B cell (primary cell): ENCODE data around the gene ATN1. TPM values are rescaled to one million over a fixed set of nuclear protein-coding genes. Genes with fewer than 3 reads are reported as not detected.

Experiments
- ATAC-seq: fragments of 200-7000 bp; cut with Tn5 transposase; one replicate; pipeline ENCODE4 v1.10.0; 2021; ENCODE audit warnings: low read depth, mild to moderate bottlenecking, moderate number of reproducible peaks, moderate library complexity
- CTCF ChIA-PET: fragments of 350-600 bp; sonication (Branson Sonifier 250); formaldehyde crosslinking; loops from one replicate; lab custom pipeline; 2021; ENCODE audit warnings: antibody characterized with exemption, inconsistent platforms; lab: Charles Lee
- POLR2A ChIA-PET: fragments of 350-600 bp; sonication (Branson Sonifier 250); formaldehyde crosslinking; loops from one replicate; lab custom pipeline; 2021; ENCODE audit warnings: antibody characterized with exemption; lab: Charles Lee
- DNase-seq: peaks from one replicate; pipeline ENCODE4 v3.0.0; 2013
- H2AFZ ChIP-seq: 2 replicates; pipeline ENCODE4 v1.6.1; 2012; ENCODE audit warnings: mild to moderate bottlenecking, low read depth, low read length; ENCODE audit not compliant: insufficient read depth, poor library complexity, severe bottlenecking
- H3K27ac ChIP-seq, 2 donors: 1 replicate in 1 of 2; 2 replicates in 1 of 2; pipeline ENCODE4 v1.5.1; 2012 to 2013; ENCODE audit warnings: low read length in 2 of 2, mild to moderate bottlenecking in 2 of 2, moderate library complexity in 1 of 2
- H3K27me3 ChIP-seq, 4 experiments: fragments of 200-600 bp in 1 of 4; sonication (generic) in 1 of 4; replicated peaks in 1 of 4; 1 replicate in 2 of 4; 2 replicates in 2 of 4; pipeline versions ENCODE4 v1.6.1 to v1.7.0; 2013 to 2016; ENCODE audit warnings: low read length in 3 of 4, mild to moderate bottlenecking in 2 of 4, mixed read lengths in 1 of 4, moderate library complexity in 1 of 4; ENCODE audit not compliant: insufficient read depth in 4 of 4, control insufficient read depth in 3 of 4; ENCODE audit errors: control extremely low read depth in 1 of 4
- H3K36me3 ChIP-seq, 2 experiments: replicated peaks in 1 of 2; 1 replicate in 1 of 2; 2 replicates in 1 of 2; pipeline versions ENCODE4 v1.6.1 to v1.7.1; 2013; ENCODE audit warnings: low read length in 1 of 2; ENCODE audit not compliant: insufficient read depth in 2 of 2, control insufficient read depth in 1 of 2; ENCODE audit errors: control extremely low read depth in 1 of 2, extremely low read depth in 1 of 2
- H3K4me1 ChIP-seq, 2 donors: fragments of 200-600 bp in 1 of 2; sonication (generic) in 1 of 2; 1 replicate in 1 of 2; 2 replicates in 1 of 2; pipeline versions ENCODE4 v1.5.1 to v1.6.1; 2013 to 2017; ENCODE audit warnings: low read length in 2 of 2; ENCODE audit not compliant: control insufficient read depth in 2 of 2, insufficient read depth in 2 of 2
- H3K4me2 ChIP-seq: replicated peaks from 2 replicates; pipeline ENCODE3; 2012; ENCODE audit warnings: mild to moderate bottlenecking, low read depth, low read length; ENCODE audit not compliant: poor library complexity, severe bottlenecking
- H3K4me3 ChIP-seq, 5 experiments: fragments of 200-600 bp in 1 of 5; sonication (generic) in 1 of 5; 1 replicate in 3 of 5; 2 replicates in 2 of 5; pipeline versions ENCODE4 v1.5.1 to v1.7.0; 2011 to 2016; ENCODE audit warnings: low read length in 4 of 5, mild to moderate bottlenecking in 4 of 5, low read depth in 2 of 5, control low read depth in 1 of 5, moderate library complexity in 1 of 5; ENCODE audit not compliant: insufficient read depth in 1 of 5; ENCODE audit errors: control extremely low read depth in 1 of 5, extremely low read depth in 1 of 5
- H3K79me2 ChIP-seq: fragments of 200-600 bp; sonication (generic); one replicate; pipeline ENCODE4 v1.6.0; 2016; ENCODE audit warnings: low read length; ENCODE audit not compliant: control insufficient read depth, insufficient read depth
- H3K9ac ChIP-seq: fragments of 200-600 bp; sonication (generic); 2 replicates; pipeline ENCODE4 v1.6.1; 2017; ENCODE audit warnings: mild to moderate bottlenecking, low read length, moderate library complexity
- H3K9me3 ChIP-seq, 3 donors: one replicate each; pipeline versions ENCODE4 v1.6.1 to v1.7.1; 2013; ENCODE audit warnings: low read length in 2 of 3; ENCODE audit not compliant: control insufficient read depth in 2 of 3, insufficient read depth in 1 of 3; ENCODE audit errors: control extremely low read depth in 1 of 3
- H4K20me1 ChIP-seq: 2 replicates; pipeline ENCODE4 v1.6.0; 2012; ENCODE audit warnings: mild to moderate bottlenecking, low read length; ENCODE audit not compliant: insufficient read depth, control insufficient read depth, poor library complexity, severe bottlenecking
- H3K27ac Mint-ChIP-seq: one replicate; pipeline ENCODE4 v1.8.0; 2021; ENCODE audit warnings: mixed read lengths
- H3K27me3 Mint-ChIP-seq: one replicate; pipeline ENCODE4 v1.8.0; 2021; ENCODE audit warnings: mixed read lengths
- H3K4me1 Mint-ChIP-seq: one replicate; pipeline ENCODE4 v1.8.0; 2021; ENCODE audit warnings: mixed read lengths
- H3K4me3 Mint-ChIP-seq: one replicate; pipeline ENCODE4 v1.8.0; 2021; ENCODE audit warnings: mixed read lengths
- H3K9me3 Mint-ChIP-seq: one replicate; pipeline ENCODE4 v1.8.0; 2022; ENCODE audit warnings: mixed read lengths; ENCODE audit not compliant: insufficient read depth
- CTCF ChIP-seq: fragments of 200-600 bp; IDR thresholded peaks from one replicate; pipeline ENCODE4 v1.8.0; 2022; ENCODE audit warnings: antibody characterized with exemption, mild to moderate bottlenecking
- EZH2 ChIP-seq: IDR thresholded peaks from 2 replicates; pipeline ENCODE4 v1.6.1; 2012; ENCODE audit warnings: borderline replicate concordance, low read depth, mild to moderate bottlenecking, moderate library complexity, low read length; ENCODE audit not compliant: insufficient read depth, poor library complexity, severe bottlenecking
- WGBS: methylation state at CpG from one replicate; pipeline ENCODE4 v1.1.5; 2013; ENCODE audit warnings: missing lambda C conversion rate; ENCODE audit not compliant: insufficient coverage; 5-methylcytosine and 5-hydroxymethylcytosine counted together
- intact Hi-C: fragments of 100-400 bp; cut with micrococcal nuclease; formaldehyde crosslinking; loops from one replicate; pipeline ENCODE4 v1.10.0; 2022
- polyA plus RNA-seq: library from polyadenylated mRNA; depleted of rRNA; stranded (reverse); fragments of >200 nt; gene quantifications from 2 replicates; pipeline ENCODE4 v1.2.3, GENCODE V29; 2012
- total RNA-seq, 2 donors: library from RNA; stranded (reverse); fragments of 120-200 nt in 1 of 2; gene quantifications; 1 replicate in 1 of 2; 2 replicates in 1 of 2; pipeline versions ENCODE4 v1.2.3 to v1.2.4, GENCODE V29; 2013 to 2022

The ATN1 gene
- total and polyA plus RNA-seq, 2 donors (not counting 1 experiment from before 2014, with no cell fraction given) = 21.0 to 50.8 TPM

- intact Hi-C loops = no loop called here
- Histone ChIP-seq H3K4me3 (no peak overlapping the region), H3K36me3 (peaks cover 1 to 75% of the 10 kb centered on the region in 2 experiments), H3K27me3 (no peaks in the 10 kb centered on the region), H3K27ac (no peak overlapping the region), H3K9ac (no peak overlapping the region), H2AFZ (no peak overlapping the region), H3K9me3 (no peaks in the 10 kb centered on the region), H4K20me1 (peaks cover 17% of the 10 kb centered on the region), H3K79me2 (peaks cover 22% of the 10 kb centered on the region), H3K4me2 (no peak overlapping the region), H3K4me1 (no peaks in the 10 kb centered on the region)
- Mint-ChIP-seq H3K4me3 (no peak overlapping the region), H3K27me3 (no peaks in the 10 kb centered on the region), H3K4me1 (peaks cover under 1% of the 10 kb centered on the region), H3K27ac (no peak overlapping the region), H3K9me3 (no peaks in the 10 kb centered on the region)
- CTCF ChIA-PET = interaction anchor here (0.8 kb wide), 1 partner anchor 27 kb away, joined by 3 read pairs; no protein-coding TSS in a partner anchor
- no peak for DNase-seq
- POLR2A ChIA-PET = no interaction called here
- 90% methylated on average over 4 of the region's 10 CpGs for WGBS
- TF ChIP-seq CTCF (no peak), EZH2 (no peak)
- no peak for ATAC-seq
Measured at GRCh38 chr12:6977653-6978052, 49.9 kb downstream of the ATN1 start.

GRCh38 chr12:6978188-6978587, 50.4 kb downstream of the ATN1 start:
- no peak overlapping the region for H3K4me3 Mint-ChIP-seq
- 96% methylated on average over 5 of the region's 6 CpGs for WGBS
- no peak overlapping the region for H3K27ac ChIP-seq
- H3K27me3 ChIP-seq = no peaks in the 10 kb centered on the region
- H3K9me3 Mint-ChIP-seq = no peaks in the 10 kb centered on the region
- no peak overlapping the region for H3K27ac Mint-ChIP-seq
- H3K36me3 ChIP-seq = peaks cover 1 to 80% of the 10 kb centered on the region in 2 experiments
- H3K4me2 ChIP-seq = no peak overlapping the region
- peaks cover 17% of the 10 kb centered on the region for H4K20me1 ChIP-seq
- H3K27me3 Mint-ChIP-seq = no peaks in the 10 kb centered on the region
- H2AFZ ChIP-seq = no peak overlapping the region
- TF ChIP-seq CTCF (no peak), EZH2 (no peak)
- intact Hi-C loops = no loop called here
- no peak overlapping the region for H3K9ac ChIP-seq
- ATAC-seq (no peak), DNase-seq (no peak)
- no peaks in the 10 kb centered on the region for H3K4me1 Mint-ChIP-seq
- peaks cover 16% of the 10 kb centered on the region for H3K79me2 ChIP-seq
- POLR2A ChIA-PET = no interaction called here
- no peaks in the 10 kb centered on the region for H3K4me1 ChIP-seq
- H3K4me3 ChIP-seq = no peak overlapping the region
- no peaks in the 10 kb centered on the region for H3K9me3 ChIP-seq
- CTCF ChIA-PET = interaction anchor here (0.8 kb wide), 1 partner anchor 27 kb away, joined by 3 read pairs; no protein-coding TSS in a partner anchor
